Measurements from ENCODE around the gene P2RY12. TPM values are rescaled to one million over a fixed set of nuclear protein-coding genes. Genes with fewer than 3 reads are reported as not detected.

The P2RY12 gene
- total RNA-seq, 1 experiment from 2014 or later: not detected

DNA sequence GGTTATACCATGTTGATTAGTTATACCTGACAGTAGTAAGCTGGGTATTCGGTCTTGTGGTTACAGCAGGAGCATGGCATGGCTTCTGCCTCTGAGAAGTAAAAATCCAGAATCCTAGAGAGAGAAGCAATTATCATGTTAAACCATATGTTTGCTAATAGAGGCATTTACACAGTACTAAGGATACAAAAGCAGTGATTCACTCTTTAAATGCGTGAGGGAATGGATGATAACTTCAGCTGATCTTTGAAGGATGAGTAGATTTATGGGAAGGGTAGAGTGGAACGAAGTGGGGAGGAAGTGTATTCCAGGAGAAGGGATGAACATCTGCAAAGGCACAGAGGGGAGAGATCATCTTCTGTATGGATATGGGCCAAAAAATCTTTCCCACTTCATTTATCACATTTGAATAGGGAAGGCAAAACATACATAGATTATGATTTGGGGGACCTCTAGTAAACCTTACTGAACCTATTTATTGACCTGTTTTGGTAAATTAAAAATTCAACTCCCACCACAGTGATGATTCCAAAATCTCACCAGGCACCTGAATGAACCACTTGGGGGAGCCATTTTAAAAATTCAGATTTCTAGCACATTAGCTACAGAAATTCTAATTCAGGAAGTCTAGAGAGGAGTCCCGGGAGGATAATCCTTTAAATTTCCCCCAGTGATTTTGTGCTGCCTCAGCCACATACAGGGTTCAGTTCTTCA, 41.2 kb upstream of the P2RY12 start:
- H3K4me3 ChIP-seq (ENCODE audit: low read depth, low read length): no peak overlapping the region
- H3K36me3 Mint-ChIP-seq (ENCODE audit: insufficient read depth, unreplicated experiment): peaks cover 6% of the 10 kb centered on the region
- CTCF ChIA-PET: interaction anchor here (1.0 to 1.1 kb wide), 2 partner anchors 191 to 413 kb away, joined by 3 to 6 read pairs; no protein-coding TSS in a partner anchor
- POLR2A ChIA-PET: no interaction called here
- H3K36me3 ChIP-seq (ENCODE audit: control insufficient read depth, insufficient read depth, low read length): no peaks in the 10 kb centered on the region
- no peaks in the 10 kb centered on the region for H3K9me3 Mint-ChIP-seq (ENCODE audit: unreplicated experiment)
- DNase-seq: no peak
- TF ChIP-seq, protein P1, sequence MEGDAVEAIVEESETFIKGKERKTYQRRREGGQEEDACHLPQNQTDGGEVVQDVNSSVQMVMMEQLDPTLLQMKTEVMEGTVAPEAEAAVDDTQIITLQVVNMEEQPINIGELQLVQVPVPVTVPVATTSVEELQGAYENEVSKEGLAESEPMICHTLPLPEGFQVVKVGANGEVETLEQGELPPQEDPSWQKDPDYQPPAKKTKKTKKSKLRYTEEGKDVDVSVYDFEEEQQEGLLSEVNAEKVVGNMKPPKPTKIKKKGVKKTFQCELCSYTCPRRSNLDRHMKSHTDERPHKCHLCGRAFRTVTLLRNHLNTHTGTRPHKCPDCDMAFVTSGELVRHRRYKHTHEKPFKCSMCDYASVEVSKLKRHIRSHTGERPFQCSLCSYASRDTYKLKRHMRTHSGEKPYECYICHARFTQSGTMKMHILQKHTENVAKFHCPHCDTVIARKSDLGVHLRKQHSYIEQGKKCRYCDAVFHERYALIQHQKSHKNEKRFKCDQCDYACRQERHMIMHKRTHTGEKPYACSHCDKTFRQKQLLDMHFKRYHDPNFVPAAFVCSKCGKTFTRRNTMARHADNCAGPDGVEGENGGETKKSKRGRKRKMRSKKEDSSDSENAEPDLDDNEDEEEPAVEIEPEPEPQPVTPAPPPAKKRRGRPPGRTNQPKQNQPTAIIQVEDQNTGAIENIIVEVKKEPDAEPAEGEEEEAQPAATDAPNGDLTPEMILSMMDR (IDR thresholded peaks at IDR 0.05; ENCODE audit: insufficient read depth in 1 of 2, low read depth in 1 of 2, low read length in 1 of 2, severe bottlenecking in 1 of 2, unreplicated experiment in 1 of 2): peak in 1 of 2 experiments; percentile 1
- no peak overlapping the region for H3K4me3 Mint-ChIP-seq (ENCODE audit: unreplicated experiment)
- no peaks in the 10 kb centered on the region for H3K9me3 ChIP-seq
- no peak overlapping the region for H3K27ac Mint-ChIP-seq (ENCODE audit: unreplicated experiment)
- peaks cover 6% of the 10 kb centered on the region for H3K4me1 Mint-ChIP-seq (ENCODE audit: low read depth, unreplicated experiment)
- H3K27me3 Mint-ChIP-seq (ENCODE audit: insufficient read depth, unreplicated experiment): no peaks in the 10 kb centered on the region
- no TSS peak for BruUV-seq (replicated peaks)
- H3K27me3 ChIP-seq (replicated peaks; ENCODE audit: control insufficient read depth, insufficient read depth, low read length): no peaks in the 10 kb centered on the region
- intact Hi-C loops (cut with micrococcal nuclease; ENCODE audit: unreplicated experiment): loop anchor here (10.0 kb wide), 1 partner anchor 201 kb away; no protein-coding TSS in a partner anchor
- H3K4me1 ChIP-seq: no peaks in the 10 kb centered on the region

DNA sequence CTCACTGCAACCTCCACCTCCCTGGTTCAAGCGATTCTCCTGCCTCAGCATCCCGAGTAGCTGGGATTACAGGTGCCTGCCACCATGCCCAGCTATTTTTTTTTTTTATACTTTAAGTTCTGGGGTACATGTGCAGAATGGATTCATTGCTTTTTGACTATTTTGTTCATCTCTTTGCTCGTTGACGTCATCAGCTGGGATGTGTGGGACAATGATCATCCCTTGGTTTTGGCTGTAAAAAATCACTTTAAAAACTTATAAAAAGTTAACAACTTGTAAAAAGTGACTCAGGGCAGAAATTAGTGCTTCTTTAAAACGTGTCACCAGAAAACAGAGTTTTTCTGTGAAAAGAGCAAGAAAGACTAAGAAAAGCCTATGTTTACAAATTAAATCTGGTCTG, 38.5 kb upstream of the P2RY12 start:
- H3K27me3 Mint-ChIP-seq (ENCODE audit: insufficient read depth, unreplicated experiment): no peaks in the 10 kb centered on the region
- H3K27me3 ChIP-seq (replicated peaks; ENCODE audit: control insufficient read depth, insufficient read depth, low read length): no peaks in the 10 kb centered on the region
- H3K4me3 ChIP-seq (ENCODE audit: low read depth, low read length): no peak overlapping the region
- H3K9me3 Mint-ChIP-seq (ENCODE audit: unreplicated experiment): no peaks in the 10 kb centered on the region
- peaks cover 6% of the 10 kb centered on the region for H3K4me1 Mint-ChIP-seq (ENCODE audit: low read depth, unreplicated experiment)
- no peak overlapping the region for H3K4me3 Mint-ChIP-seq (ENCODE audit: unreplicated experiment)
- BruUV-seq (replicated peaks): no TSS peak
- POLR2A ChIA-PET: no interaction called here
- no peaks in the 10 kb centered on the region for H3K4me1 ChIP-seq
- no peak overlapping the region for H3K27ac Mint-ChIP-seq (ENCODE audit: unreplicated experiment)
- no peak for DNase-seq
- H3K36me3 Mint-ChIP-seq (ENCODE audit: insufficient read depth, unreplicated experiment): peaks cover 6% of the 10 kb centered on the region
- no peaks in the 10 kb centered on the region for H3K36me3 ChIP-seq (ENCODE audit: control insufficient read depth, insufficient read depth, low read length)
- H3K9me3 ChIP-seq: no peaks in the 10 kb centered on the region
- CTCF ChIA-PET: no interaction called here
- TF ChIP-seq, protein P1 (IDR thresholded peaks at IDR 0.05; ENCODE audit: insufficient read depth in 1 of 2, low read depth in 1 of 2, low read length in 1 of 2, severe bottlenecking in 1 of 2, unreplicated experiment in 1 of 2): no peak
- intact Hi-C loops (cut with micrococcal nuclease; ENCODE audit: unreplicated experiment): loop anchor here (10.0 kb wide), 1 partner anchor 198 kb away; no protein-coding TSS in a partner anchor

DNA sequence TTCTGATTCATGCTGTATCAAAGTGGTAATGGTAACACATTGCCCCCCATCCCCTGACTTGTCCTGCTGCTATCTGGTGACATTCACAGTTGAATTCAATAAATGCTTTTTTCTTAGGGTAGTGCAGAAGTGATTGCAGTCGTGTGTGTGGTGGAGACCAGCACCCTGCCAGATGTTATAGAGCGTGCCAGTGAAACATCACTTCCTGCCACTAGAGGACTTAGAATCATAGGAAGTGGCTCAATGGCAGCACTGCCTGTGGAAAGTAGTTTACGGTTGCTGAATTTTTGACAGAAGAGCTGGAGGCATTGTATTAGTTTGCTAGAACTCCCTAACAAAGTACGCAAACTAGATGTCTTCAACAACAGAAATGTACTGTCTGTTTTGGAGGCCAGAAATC, 37.4 kb upstream of the P2RY12 start:
- no peaks in the 10 kb centered on the region for H3K36me3 ChIP-seq (ENCODE audit: control insufficient read depth, insufficient read depth, low read length)
- H3K27ac Mint-ChIP-seq (ENCODE audit: unreplicated experiment): no peak overlapping the region
- H3K4me1 Mint-ChIP-seq (ENCODE audit: low read depth, unreplicated experiment): peaks cover 6% of the 10 kb centered on the region
- intact Hi-C loops (cut with micrococcal nuclease; ENCODE audit: unreplicated experiment): loop anchor here (10.0 kb wide), 1 partner anchor 197 kb away; no protein-coding TSS in a partner anchor
- no peak overlapping the region for H3K4me3 ChIP-seq (ENCODE audit: low read depth, low read length)
- ChIA-PET POLR2A (no interaction called here), CTCF (interaction anchor here (0.6 kb wide), 1 partner anchor 45 kb away, joined by 3 read pairs; no protein-coding TSS in a partner anchor)
- TF ChIP-seq, protein P1 (IDR thresholded peaks at IDR 0.05; ENCODE audit: insufficient read depth in 1 of 2, low read depth in 1 of 2, low read length in 1 of 2, severe bottlenecking in 1 of 2, unreplicated experiment in 1 of 2): peak in 1 of 2 experiments; percentile 20
- no peaks in the 10 kb centered on the region for H3K4me1 ChIP-seq
- no TSS peak for BruUV-seq (replicated peaks)
- no peak overlapping the region for H3K4me3 Mint-ChIP-seq (ENCODE audit: unreplicated experiment)
- H3K36me3 Mint-ChIP-seq (ENCODE audit: insufficient read depth, unreplicated experiment): peaks cover 6% of the 10 kb centered on the region
- H3K9me3 Mint-ChIP-seq (ENCODE audit: unreplicated experiment): no peaks in the 10 kb centered on the region
- no peaks in the 10 kb centered on the region for H3K27me3 Mint-ChIP-seq (ENCODE audit: insufficient read depth, unreplicated experiment)
- no peaks in the 10 kb centered on the region for H3K27me3 ChIP-seq (replicated peaks; ENCODE audit: control insufficient read depth, insufficient read depth, low read length)
- H3K9me3 ChIP-seq: no peaks in the 10 kb centered on the region
- no peak for DNase-seq

Measured in Caco-2 (cell line).